GM18526 (cell line): ENCODE results near the gene ATP6V0E2.

Experiments used
- POLR2A ChIP-seq: IDR thresholded peaks from 3 replicates; pipeline ENCODE4 v1.6.1; 2011; ENCODE audit not compliant: insufficient read length; ENCODE audit errors: extremely low read depth

ATP6V0E2 gene

DNA sequence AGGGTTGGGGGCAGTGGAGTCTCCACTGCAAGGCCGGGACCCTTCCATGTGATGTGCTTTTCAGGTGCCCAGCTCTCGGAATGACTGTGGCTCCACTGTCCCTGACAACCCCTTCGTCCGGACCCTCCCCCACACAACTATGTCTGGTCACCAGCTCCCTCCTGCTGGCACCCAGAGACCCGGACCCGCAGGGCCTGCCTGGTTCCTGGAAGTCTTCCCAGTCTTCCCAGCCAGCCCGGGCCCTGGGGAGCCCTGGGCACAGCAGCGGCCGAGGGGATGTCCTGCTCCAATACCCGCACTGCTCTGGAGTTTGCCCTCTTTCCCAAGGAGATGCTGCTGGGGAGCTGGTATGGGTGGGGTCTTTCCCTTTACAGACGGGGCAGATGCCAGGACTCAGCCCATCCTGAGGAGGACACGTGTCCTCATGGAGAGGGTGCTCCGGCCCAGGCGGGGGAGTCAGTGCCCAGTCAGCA is 5.5 kb downstream of the ATP6V0E2 start:
- no peak for TF ChIP-seq POLR2A

DNA sequence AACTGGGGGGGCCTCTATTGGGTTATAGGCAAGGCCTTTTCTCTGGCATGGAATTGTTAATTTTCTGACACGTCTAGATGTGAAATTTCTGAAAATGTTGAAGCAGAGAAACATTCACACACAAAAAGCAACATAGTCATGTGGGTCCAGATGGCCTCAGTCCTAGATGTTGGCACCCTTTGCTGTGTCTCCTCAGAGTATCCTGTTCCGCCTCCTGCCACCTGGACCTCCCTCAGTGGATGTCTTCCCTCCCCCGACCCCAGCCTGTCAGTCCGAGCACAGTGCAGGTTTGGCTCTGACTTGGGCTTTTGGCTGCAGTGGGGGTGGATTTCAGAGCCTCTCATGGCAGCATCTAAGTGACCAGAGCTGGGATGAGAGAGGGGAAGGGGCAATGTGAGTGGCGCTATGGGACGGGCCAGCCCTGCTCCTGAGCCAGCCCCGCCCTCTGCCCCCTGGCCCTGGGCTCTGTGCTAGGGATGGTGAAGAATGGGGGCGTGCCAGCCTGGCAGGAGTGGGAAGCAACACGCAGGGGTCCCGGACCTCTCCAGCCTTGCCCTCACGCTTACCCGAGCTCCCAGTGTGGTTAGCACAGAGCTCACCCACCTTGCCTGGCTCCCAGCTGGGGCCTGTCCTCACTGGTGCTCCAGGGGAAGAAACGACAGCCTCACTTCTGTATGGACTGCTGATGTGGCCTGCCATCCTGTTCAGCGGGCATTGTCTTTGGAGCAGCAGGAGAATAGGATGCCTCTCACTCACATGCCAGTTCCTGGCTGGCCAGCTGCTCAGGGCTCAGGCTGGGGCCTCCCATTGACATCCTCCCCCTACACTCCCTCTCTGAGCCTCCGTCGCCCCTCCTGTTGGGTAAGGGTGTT is 6.2 kb downstream of the ATP6V0E2 start:
- no peak for TF ChIP-seq POLR2A

DNA sequence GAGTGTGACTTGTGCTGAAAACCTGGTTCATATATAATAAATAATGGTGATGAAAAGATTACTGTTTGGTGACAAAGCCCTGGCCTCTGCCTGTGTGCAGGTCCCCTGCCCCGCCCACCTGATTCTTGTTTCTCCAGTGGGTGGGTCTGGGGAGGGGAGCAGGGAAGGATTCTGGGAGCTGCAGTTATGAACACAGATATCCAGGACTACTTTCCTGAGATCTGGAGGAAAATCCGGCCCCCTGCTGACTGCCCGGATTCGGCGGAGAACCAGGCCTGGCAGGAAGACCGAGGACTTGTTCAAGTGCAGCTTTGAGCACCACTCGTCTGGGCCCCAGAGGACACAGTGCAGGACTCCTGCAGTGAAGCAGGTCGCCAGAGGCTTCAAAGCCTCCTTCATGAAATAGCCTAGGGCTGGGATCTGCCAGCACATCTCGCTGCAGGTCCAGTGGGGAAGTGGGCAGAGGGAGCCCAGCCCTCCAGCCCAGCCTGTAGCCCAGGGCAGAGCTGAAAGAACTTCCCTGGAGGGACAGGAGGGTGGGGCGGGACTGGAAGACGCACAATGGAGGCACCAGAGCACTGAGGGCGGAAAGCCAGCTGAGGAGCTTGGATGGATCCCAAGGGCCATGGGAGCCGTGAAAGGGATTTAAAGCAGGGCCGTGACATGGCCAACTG is 7.0 kb downstream of the ATP6V0E2 start:
- TF ChIP-seq POLR2A = no peak

DNA sequence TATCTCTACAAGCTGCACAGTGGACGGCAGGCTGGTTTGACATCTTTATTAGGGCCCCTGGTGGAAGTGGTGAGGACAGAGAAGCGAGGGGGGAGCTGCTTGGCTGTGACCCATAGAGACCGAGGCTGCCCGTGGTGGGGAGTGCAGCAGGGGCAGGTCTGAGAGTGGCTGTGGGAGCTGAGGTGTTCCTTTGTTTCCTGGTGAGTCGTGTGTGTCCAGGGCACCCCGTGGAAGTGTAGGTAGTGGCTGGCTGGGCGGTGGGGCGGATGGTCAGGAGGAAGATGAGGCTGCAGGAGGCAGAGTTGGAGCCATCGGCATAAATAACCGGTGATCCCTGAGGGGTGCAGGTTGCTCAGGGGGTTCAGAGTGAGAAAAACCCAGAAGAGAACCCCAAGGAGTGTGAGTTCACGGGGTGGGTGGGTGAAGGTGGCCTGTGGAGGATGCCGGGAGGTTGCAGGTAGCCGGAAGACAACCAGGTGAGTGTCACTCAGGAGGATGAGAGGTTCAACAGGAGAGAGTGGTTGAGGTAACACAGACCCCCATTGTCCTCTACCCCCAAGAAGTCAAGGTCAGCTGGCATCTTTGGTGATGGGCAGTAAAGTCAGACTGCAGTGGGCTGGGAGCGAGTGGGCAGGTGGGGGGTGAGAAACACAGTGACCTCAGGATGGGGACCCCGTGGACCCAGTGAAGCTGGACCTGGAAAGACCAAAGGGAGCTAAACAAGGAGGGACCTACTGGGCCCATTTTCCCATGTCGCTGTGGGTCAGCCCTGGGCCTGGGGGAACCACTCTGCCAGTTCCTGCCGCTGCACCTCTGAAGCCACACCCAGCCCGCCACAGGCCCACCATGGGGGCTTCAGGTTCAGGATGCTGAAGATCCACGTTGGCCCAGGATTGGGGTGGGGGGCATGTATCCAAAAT is 7.8 kb downstream of the ATP6V0E2 start:
- no peak for TF ChIP-seq POLR2A

DNA sequence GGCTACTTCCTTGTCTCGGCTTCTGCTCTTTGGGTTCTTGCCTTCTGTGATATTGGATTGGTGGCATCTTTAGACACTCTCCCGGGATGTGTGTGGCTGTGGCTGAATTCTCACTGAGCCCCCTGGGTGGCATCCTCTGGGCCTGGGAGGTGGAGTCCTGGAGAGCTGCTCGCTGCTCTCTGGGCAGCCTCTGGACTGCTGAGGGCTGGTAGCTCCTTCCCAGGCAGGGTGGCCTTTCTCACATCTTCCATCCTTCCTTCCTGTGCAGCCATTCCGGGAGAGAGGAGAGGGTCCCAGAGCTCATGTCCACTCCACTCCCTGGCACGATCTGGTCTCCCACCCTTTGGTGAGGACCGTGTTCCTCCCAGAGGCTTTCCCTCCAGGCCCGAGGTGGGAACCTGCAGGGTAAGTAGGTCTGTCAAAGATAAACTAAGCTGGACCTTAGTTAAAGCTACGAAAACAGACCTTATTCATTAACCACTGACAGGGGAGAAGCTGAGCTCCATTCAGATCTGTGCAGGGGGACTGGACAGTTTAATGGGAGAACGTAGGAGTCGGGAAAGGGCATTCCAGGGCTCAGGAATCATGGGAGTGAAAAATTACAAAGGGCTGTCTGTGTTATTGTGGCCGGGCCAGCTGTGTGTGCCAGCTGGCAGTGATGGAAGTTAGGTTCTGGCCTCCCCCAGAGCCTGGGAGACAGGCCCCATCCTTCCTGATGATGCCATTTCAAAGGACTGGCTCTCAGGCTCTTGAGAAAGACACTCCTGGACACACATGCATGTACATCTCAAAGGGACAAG is 8.7 kb downstream of the ATP6V0E2 start:
- TF ChIP-seq POLR2A = no peak

DNA sequence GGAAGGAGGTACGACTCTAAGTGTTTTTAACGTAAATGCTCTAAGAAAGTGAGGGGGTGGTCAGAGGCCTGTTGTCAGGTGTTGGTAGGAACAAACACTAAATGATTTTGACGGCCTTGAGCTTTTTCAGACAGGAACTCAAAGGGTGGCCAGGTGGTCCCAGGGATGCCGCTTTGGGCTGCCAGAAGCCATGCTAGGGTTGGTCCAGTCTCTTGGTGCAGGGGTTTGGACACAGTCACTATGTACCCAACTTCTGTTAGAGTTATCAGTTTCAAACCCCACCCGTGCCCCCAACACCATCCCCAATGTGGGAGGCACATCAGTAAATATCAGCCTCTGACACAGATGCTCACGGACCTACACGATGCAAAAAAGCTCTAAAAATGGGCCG is 9.3 kb downstream of the ATP6V0E2 start:
- TF ChIP-seq POLR2A = no peak

DNA sequence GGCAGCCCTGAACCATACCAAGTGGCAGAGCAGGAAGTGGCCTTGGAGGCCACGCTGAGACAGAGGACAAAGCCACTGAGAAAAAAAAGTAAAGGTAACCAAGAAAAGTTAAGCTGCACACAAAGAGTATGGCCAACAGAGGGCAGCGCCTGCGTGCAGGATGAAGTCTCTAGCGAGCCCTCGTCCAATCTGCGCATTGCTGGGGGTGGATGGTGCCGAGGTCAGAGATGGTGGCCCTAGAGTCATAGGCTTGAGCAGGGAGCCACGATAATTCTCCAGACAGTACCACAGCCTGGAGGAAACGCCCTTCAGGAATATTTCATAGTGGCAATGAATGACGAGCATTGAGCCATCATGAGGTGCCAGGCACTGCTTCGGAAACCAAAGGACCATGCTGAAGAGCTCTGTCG is 9.7 kb downstream of the ATP6V0E2 start:
- TF ChIP-seq POLR2A = no peak

DNA sequence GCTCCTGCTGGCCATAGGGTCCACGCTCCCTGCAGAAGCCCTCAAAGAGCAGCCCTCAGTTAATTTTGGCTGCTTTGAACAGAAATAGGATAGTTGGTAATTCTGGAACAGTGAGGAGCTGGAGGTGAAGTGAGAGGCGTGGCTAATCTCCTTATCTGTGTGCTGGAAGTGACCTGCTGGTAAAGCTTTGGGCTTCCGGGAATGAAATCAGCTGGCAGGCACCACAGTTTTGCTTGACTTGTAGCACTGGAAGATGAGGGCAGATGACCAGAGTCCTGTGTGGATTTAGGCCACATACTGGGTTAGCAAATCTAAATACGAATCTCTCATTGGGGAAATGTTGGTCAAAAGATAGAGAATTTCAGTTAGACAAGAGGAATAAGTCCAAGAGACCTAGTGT is 10.2 kb downstream of the ATP6V0E2 start:
- no peak for TF ChIP-seq POLR2A

DNA sequence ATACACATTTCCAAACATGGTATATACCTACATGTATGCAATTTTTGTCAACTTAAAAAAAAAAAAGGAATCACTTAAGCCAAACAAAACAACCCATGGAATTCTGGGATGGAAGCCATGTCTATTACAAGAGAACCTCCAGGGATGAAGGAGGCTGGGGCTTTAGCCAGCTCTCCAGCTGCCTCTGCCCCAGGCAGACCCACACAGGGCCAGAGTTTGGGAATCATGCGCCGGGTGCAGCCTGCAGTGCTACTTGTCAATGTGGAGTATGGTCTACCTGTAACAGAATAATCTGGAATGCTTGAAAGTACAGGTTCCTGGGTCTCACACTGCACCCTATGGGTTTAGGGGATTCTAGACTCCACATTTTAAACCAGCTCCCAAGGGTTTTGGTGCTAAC is 10.8 kb downstream of the ATP6V0E2 start:
- TF ChIP-seq POLR2A = no peak

DNA sequence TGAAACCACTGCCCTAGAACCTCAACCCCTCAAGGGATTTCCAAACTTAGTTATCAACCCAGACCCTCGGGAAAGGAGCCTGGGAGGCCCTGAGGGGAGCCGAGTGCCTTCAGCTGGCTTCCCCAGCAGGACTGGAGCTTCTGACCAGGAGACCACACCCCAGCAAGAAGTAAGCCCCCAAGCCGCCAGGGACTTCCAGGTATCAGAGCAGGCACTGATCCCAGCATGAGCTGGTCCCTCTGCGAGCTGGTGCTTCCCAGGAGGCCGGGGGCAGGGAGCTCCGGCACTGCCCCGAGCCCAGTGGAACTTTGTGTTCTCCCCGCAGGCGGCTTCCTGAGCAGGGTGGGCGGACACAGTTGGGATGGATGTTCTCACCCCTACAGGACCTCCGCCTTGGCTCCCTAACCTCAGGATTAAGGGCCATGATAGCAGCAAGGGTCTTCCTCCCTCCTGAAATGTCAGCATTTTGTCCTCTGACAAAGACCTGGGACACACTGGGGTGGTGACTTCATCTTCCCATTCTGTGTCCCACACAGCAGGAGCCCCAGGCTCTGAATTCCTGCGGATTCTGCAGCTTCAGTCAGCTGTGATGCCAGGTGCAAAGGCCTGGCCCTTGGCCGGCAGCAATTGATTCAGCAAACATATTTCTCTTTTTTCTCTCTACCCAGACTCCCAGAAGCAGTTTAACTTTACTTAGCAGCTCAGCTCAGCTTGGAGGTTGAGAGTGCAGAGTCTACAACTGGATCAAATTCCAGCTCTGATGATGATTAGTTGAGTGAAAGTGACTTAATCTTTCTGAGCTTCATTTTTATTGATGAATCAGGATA is 11.6 kb downstream of the ATP6V0E2 start:
- no peak for TF ChIP-seq POLR2A

DNA sequence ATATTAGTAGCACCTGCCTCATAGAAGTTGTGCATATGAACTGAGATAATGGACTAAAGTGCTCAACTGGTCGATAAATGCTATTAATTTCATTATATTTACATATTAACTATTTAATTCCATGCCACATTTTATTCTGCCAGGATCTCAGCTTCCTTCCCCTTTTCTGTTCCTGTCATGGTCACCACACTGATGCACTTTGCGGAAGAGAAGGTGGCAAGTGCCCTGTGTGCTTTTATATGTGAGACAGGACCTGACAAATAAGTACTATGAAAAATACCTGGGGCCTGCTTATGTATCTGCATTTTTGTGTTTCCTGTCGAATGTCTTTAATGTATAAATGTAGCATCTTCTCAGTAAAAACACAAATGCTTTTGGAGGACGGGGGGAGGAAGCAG is 12.2 kb downstream of the ATP6V0E2 start:
- no peak for TF ChIP-seq POLR2A

DNA sequence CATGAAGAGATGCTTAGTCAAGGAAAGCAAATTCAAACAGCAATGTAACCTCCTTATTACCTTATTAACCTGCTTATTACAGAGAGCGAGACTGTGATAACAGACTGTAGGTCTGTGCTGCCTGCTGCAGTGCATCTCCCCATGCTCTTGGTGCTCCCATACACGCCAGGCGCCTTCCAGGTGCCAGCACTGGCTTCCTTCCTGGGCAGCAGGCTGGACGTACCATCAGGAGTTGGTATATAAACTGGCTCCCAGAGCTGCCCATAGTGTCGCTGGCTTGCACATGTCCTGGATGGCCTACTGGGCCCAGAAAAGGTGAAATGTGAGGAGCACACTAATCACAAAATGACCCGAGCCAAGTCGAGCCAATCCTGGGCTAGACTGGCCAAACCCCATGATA is 13.5 kb downstream of the ATP6V0E2 start:
- no peak for TF ChIP-seq POLR2A
